ENCODE data around the gene RPL27A.

RPL27A gene

DNA sequence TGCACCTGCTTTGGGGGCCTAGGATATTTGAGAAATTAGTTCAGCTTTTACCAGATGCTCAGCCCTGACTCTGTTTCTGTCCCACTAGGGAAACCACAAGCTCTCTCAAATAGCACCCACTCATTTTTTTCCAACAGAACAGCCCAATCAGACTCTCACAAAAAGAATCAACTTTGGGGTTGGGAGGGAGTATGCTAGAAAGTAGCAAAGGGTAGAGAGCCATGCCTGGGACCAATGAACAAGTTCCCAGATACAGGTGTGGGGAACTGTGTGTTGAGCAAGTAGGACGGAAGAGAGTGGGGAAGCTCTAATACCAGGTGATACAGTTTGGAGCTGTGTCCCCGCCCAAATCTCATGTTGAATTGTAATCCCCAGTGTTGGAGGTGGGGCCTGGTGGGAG lies 41.3 kb upstream of the RPL27A start:
- DNase-seq (ENCODE audit: low read depth): no peak

DNA sequence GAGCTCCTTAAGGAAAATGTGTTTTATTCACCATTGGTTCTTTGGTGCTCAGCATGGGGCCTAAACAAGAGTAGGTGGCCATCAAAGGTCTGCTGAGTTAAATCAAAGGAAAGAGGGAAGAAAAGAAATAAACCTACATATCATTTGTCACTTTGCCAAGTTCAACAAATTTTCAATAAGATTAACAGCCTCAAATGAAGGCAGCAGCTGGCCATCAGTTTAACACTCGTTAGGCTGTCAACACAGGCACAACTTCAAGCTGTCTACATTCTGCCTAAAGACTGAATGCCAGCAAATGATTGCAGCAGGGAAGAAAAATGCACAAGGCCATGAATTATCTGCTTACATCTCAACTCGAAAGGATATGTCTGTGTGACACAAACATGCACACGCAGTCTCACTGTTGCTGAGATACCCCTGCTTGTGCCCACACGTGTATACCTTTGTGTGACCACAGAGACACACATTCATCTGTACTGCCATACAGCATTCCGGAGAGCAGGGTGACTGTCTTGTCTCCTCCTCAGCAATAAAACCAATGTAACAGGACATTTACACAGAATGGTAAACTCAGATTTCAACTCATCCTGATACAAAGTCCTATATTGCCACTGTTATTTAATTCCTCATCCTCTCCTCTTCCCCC lies 40.3 kb upstream of the RPL27A start:
- TF ChIP-seq, protein P1, sequence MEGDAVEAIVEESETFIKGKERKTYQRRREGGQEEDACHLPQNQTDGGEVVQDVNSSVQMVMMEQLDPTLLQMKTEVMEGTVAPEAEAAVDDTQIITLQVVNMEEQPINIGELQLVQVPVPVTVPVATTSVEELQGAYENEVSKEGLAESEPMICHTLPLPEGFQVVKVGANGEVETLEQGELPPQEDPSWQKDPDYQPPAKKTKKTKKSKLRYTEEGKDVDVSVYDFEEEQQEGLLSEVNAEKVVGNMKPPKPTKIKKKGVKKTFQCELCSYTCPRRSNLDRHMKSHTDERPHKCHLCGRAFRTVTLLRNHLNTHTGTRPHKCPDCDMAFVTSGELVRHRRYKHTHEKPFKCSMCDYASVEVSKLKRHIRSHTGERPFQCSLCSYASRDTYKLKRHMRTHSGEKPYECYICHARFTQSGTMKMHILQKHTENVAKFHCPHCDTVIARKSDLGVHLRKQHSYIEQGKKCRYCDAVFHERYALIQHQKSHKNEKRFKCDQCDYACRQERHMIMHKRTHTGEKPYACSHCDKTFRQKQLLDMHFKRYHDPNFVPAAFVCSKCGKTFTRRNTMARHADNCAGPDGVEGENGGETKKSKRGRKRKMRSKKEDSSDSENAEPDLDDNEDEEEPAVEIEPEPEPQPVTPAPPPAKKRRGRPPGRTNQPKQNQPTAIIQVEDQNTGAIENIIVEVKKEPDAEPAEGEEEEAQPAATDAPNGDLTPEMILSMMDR (conservative IDR thresholded peaks at IDR 0.05; ENCODE audit: low read depth, low read length): no peak
- no peak for DNase-seq (ENCODE audit: low read depth)
- H3K4me3 ChIP-seq (ENCODE audit: low read depth, low read length): no peak overlapping the region

More for the DNA sequence above, 41.3 kb upstream of the RPL27A start:
- no peak overlapping the region for H3K4me3 ChIP-seq (ENCODE audit: low read depth, low read length)
- TF ChIP-seq, protein P1 (conservative IDR thresholded peaks at IDR 0.05; ENCODE audit: low read depth, low read length): no peak

DNA sequence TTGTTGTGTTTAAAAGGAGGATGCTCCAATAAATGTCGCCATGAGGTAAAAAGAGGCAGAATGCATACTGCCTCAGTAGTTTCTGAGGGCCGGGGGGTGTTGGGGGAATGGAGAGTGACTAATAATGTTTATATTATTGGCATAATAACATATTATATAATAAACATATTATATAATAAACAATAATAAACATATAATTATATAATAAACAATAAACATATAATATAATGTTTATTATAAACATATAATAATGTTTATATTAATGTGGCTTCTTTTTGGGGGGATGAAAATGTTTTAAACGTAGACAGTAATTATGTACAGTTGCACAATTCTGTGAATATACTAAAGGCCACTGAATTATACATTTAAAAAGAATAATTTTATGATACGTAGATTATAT lies 35.7 kb upstream of the RPL27A start:
- H3K4me3 ChIP-seq (ENCODE audit: low read depth, low read length): no peak overlapping the region
- TF ChIP-seq, protein P1 (conservative IDR thresholded peaks at IDR 0.05; ENCODE audit: low read depth, low read length): no peak
- DNase-seq (ENCODE audit: low read depth): no peak

DNA sequence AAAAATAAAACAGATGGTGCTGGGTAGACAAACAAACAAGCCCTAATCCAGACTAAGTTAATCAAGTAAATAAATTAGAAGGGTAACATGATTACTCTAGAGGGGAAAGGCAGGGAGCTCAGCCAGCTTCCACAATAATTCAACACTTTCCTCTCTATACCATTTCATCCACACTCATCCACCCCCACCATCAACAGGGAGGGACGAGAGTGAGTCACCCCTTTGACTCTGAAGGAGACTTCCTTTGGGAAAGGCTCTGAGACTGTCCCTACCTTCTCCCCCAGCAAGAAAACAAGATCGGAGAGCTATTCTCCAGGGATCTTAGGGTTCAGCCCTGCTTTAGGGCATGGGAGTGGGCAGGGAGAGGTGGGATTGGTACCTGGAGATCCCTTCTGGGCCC lies 33.2 kb upstream of the RPL27A start:
- no peak overlapping the region for H3K4me3 ChIP-seq (ENCODE audit: low read depth, low read length)
- DNase-seq (ENCODE audit: low read depth): peak; percentile 29
- TF ChIP-seq, protein P1 (conservative IDR thresholded peaks at IDR 0.05; ENCODE audit: low read depth, low read length): no peak

DNA sequence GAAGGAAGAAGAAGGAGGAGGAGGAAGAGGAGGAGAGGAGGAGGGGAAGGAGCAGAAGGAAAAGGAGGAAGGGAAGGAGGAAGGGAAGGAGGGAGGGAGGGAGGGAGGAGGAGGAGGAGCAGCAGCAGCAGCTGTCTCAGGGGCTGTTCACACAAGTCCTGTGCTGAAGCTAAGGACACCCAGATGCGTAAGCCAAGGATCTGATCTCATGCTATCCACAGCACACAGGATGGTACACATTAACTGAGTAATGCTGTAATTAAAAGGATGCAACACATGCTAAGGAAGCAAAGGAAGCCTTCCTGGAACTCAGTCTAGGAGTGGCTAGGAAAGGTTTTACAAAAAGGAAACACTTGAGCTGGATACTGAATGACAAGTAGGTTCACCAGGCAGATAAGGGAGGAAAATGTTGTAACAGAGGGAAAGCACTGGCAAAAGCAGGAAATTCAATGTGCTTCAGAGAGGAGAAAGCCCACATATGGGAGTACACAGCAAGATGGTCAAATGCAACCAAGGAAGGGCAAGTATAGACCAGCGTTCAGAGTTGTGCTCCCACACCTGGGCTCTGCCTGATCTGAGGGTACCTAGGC lies 32.1 kb upstream of the RPL27A start:
- no peak for DNase-seq (ENCODE audit: low read depth)
- no peak overlapping the region for H3K4me3 ChIP-seq (ENCODE audit: low read depth, low read length)
- TF ChIP-seq, protein P1 (conservative IDR thresholded peaks at IDR 0.05; ENCODE audit: low read depth, low read length): no peak

DNA sequence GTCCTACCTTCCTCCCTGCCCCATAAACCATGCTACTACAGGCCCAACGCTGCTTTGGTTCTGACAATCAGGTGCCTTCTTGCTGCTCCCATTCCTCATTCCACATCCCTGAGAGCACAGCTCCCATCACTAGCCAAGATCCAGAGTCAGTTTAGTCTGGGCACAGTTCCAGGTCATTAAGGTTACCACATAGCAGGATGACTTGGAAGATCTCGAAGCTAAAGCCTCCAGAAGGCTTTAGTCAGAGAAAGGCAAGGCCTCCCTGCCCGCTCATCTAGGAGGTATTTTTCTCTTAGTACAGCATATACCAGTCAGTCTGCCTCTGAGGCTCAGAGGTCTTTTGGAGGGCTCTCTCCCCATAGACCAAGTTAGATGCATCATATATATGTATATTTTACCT lies 30.5 kb upstream of the RPL27A start:
- TF ChIP-seq, protein P1 (conservative IDR thresholded peaks at IDR 0.05; ENCODE audit: low read depth, low read length): no peak
- peak; percentile 56 for DNase-seq (ENCODE audit: low read depth)
- no peak overlapping the region for H3K4me3 ChIP-seq (ENCODE audit: low read depth, low read length)

DNA sequence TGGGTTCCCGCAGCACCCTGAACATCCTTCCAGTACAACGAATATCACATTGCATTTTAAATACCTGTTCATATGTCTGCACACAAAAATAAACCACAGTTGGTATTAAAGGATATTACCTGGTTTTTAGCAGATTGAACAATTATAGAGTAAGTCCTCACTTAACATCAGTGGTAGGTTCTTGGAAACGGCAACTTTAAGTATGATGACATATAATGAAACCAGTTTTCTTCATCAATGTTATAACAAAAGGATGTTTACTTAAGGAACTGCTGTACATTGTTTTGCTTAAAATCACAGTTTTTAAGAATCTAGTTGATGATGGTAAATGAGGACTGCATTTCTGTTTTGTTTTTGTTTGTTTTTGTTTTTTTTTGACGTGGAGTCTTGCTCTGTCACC lies 28.1 kb upstream of the RPL27A start:
- TF ChIP-seq, protein P1 (conservative IDR thresholded peaks at IDR 0.05; ENCODE audit: low read depth, low read length): no peak
- no peak overlapping the region for H3K4me3 ChIP-seq (ENCODE audit: low read depth, low read length)
- DNase-seq (ENCODE audit: low read depth): no peak
